RWPE2 (cell line): Measurements from ENCODE around the gene B3GNT2.

ENCODE experiments used
- ATAC-seq: fragments of 200-7000 bp; cut with Tn5 transposase; 3 replicates; pipeline ENCODE4 v1.9.1; 2021; ENCODE audit warnings: low read depth
- DNase-seq: peaks from one replicate; pipeline ENCODE4 v3.0.0-alpha.2; 2020; ENCODE audit warnings: low spot score
- H3K27ac ChIP-seq: fragments of 450-650 bp; 2 replicates; pipeline ENCODE4 v1.5.1; 2017; ENCODE audit warnings: mild to moderate bottlenecking; ENCODE audit not compliant: poor library complexity, severe bottlenecking
- H3K27me3 ChIP-seq: fragments of 250-450 bp; sonication (Bioruptor Pico); 2 replicates; pipeline ENCODE4 v1.5.1; 2021; ENCODE audit warnings: mild to moderate bottlenecking, moderate library complexity; ENCODE audit not compliant: insufficient read depth, poor library complexity, severe bottlenecking
- H3K36me3 ChIP-seq: fragments of 250-450 bp; sonication (Bioruptor Pico); 2 replicates; pipeline ENCODE4 v1.5.1; 2020; ENCODE audit warnings: low read depth, mild to moderate bottlenecking, moderate library complexity
- H3K4me1 ChIP-seq: fragments of 250-450 bp; sonication (Bioruptor Pico); 2 replicates; pipeline ENCODE4 v1.5.1; 2021; ENCODE audit warnings: mild to moderate bottlenecking, moderate library complexity; ENCODE audit not compliant: insufficient read depth, poor library complexity, severe bottlenecking
- H3K4me3 ChIP-seq: fragments of 250-450 bp; sonication (Bioruptor Pico); 2 replicates; pipeline ENCODE4 v1.5.1; 2021; ENCODE audit warnings: mild to moderate bottlenecking, moderate library complexity; ENCODE audit not compliant: severe bottlenecking
- H3K9me3 ChIP-seq: fragments of 250-450 bp; sonication (Bioruptor Pico); 2 replicates; pipeline ENCODE4 v1.5.1; 2021; ENCODE audit warnings: mild to moderate bottlenecking, moderate library complexity; ENCODE audit not compliant: severe bottlenecking
- CTCF ChIP-seq: fragments of 450-650 bp; IDR thresholded peaks from one replicate; pipeline ENCODE4 v1.5.1; 2017; ENCODE audit warnings: mild to moderate bottlenecking, moderate library complexity; ENCODE audit not compliant: poor library complexity, severe bottlenecking

The B3GNT2 gene

DNA sequence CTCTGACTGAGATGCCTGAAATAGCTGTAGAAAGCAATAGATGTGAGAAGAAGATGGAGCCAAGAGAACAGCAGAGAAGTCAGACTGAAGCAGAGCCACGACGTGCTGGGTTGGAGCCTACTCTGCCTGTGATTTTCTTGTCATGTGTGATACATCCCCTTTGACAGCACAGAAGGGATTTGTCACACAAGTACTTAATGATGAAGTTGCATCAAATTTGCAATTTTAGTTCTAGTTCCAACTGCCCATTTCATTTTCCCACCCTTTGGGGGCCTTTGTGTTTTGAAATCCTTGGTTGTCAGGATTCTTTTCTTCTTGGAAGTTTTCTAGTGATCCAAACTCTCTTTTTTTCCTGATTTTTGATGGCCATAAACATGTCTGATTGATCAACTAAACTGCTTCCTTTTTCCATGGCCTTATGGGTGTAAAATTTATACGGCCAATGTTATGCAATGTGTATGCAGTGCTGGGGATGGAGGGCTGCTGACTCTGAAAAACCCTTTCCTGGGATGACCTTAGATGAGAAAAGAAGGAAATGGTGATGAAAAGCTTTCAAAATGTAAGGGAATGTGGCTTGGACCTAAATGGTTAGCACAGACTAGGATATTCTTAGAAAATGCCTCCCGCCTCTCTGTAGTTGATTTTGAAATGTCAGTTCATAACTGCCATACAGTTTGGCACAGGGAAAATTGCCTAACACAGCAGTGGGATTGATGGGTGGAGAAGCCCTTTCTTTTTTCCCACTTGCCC lies 9.6 kb upstream of the B3GNT2 start:
- H3K4me1 ChIP-seq, result no peaks in the 10 kb centered on the region
- no peak for DNase-seq

GRCh38 chr2:62187246-62187645 lies 8.7 kb upstream of the B3GNT2 start:
- Histone ChIP-seq H3K27ac (no peak overlapping the region), H3K36me3 (no peaks in the 10 kb centered on the region), H3K4me1 (no peaks in the 10 kb centered on the region), H3K27me3 (no peaks in the 10 kb centered on the region), H3K4me3 (no peak overlapping the region), H3K9me3 (no peaks in the 10 kb centered on the region)
- no peak for TF ChIP-seq CTCF
- ATAC-seq, result no peak
- DNase-seq, result no peak

More for the DNA sequence above, 9.6 kb upstream of the B3GNT2 start:
- Histone ChIP-seq H3K4me3 (no peak overlapping the region), H3K9me3 (no peaks in the 10 kb centered on the region), H3K36me3 (no peaks in the 10 kb centered on the region), H3K27ac (no peak overlapping the region), H3K27me3 (no peaks in the 10 kb centered on the region)
- ATAC-seq, result no peak
- no peak for TF ChIP-seq CTCF

- no peaks in the 10 kb centered on the region for H3K36me3 ChIP-seq
- ATAC-seq, result no peak
- no peaks in the 10 kb centered on the region for H3K27me3 ChIP-seq
- H3K4me3 ChIP-seq, result no peak overlapping the region
- no peak for TF ChIP-seq CTCF
- no peaks in the 10 kb centered on the region for H3K9me3 ChIP-seq
- no peak for DNase-seq
- H3K4me1 ChIP-seq, result no peaks in the 10 kb centered on the region
- H3K27ac ChIP-seq, result no peak overlapping the region
Measured at GRCh38 chr2:62188416-62188815, 7.5 kb upstream of the B3GNT2 start.

DNA sequence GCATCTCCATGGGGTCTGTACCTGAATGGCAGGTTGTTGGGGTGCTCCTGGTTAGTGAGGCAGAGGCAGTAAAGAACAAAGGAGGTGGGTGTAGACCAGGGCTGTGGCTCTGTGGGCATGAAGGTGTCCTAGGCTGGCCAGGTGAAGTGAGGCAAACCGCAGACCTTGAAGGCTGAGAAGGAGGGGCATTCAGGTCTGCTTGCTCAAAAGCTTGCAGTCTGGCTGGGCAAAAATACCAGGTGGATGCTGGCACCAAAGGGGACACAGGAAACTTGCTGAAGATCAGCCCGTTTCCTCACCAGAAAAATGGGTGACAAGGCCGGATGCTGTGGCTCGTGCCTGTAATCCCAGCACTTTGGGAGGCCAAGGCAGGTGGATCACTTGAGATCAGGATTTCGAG lies 6.7 kb upstream of the B3GNT2 start:
- TF ChIP-seq CTCF, result no peak
- H3K9me3 ChIP-seq, result no peaks in the 10 kb centered on the region
- DNase-seq (no peak), ATAC-seq (no peak)
- no peaks in the 10 kb centered on the region for H3K27me3 ChIP-seq
- no peaks in the 10 kb centered on the region for H3K36me3 ChIP-seq
- no peak overlapping the region for H3K27ac ChIP-seq
- H3K4me3 ChIP-seq, result no peak overlapping the region
- H3K4me1 ChIP-seq, result no peaks in the 10 kb centered on the region

DNA sequence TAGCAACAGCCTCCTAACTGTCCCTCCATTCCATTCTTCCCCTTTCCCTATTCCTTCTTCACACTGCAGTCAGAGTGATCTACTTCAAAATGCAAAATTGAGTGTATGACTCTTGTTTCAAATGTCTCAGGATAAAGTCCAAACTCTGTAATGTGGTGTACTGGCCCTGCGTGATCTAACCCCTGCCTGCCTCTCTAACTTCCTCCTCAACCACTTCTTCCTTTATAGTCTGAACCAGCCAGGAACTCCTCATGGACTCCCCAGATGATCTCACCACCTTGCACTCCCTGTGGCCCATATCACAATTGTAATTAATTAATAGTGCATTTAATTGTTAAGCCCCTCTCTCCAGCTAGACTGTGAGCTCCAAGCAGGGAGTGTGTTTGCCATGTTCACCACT lies 3.1 kb upstream of the B3GNT2 start:
- H3K27ac ChIP-seq, result no peak overlapping the region
- H3K27me3 ChIP-seq, result no peaks in the 10 kb centered on the region
- no peaks in the 10 kb centered on the region for H3K36me3 ChIP-seq
- H3K4me1 ChIP-seq, result peaks cover 1% of the 10 kb centered on the region
- DNase-seq (no peak), ATAC-seq (no peak)
- no peak for TF ChIP-seq CTCF
- H3K9me3 ChIP-seq, result no peaks in the 10 kb centered on the region
- no peak overlapping the region for H3K4me3 ChIP-seq
